ENCODE data around the gene FYN.

DNA sequence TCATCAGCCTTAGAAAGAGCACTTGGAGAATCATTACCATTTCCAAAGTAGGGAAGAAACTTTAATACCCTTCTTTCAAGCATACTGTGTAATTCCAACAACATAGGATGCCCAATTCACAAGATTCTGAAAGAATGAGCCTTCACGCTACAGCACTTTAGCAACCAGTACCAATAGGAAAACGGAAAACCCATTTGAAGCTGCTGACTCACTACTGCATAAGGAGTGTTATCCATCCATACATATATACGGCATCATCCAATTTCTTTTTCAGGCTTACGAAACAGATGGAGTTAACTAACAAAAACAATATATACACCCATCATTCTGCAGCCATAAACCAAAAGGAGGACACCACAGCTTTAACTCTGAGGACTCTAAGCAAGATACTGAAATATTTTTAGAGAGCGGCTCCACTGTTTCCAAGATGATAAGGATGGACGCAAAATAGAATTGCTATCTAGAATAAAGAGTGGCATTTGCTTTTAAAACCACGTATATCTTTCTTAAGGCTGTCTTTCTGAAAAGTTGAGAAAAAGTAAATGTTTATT is 24.9 kb downstream of the FYN start:
- TF ChIP-seq, protein P1, sequence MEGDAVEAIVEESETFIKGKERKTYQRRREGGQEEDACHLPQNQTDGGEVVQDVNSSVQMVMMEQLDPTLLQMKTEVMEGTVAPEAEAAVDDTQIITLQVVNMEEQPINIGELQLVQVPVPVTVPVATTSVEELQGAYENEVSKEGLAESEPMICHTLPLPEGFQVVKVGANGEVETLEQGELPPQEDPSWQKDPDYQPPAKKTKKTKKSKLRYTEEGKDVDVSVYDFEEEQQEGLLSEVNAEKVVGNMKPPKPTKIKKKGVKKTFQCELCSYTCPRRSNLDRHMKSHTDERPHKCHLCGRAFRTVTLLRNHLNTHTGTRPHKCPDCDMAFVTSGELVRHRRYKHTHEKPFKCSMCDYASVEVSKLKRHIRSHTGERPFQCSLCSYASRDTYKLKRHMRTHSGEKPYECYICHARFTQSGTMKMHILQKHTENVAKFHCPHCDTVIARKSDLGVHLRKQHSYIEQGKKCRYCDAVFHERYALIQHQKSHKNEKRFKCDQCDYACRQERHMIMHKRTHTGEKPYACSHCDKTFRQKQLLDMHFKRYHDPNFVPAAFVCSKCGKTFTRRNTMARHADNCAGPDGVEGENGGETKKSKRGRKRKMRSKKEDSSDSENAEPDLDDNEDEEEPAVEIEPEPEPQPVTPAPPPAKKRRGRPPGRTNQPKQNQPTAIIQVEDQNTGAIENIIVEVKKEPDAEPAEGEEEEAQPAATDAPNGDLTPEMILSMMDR (IDR thresholded peaks at IDR 0.05; ENCODE audit: insufficient read depth, low read length, poor library complexity, severe bottlenecking), result no peak
- TF ChIP-seq EZH2phosphoT487 (conservative IDR thresholded peaks at IDR 0.05; ENCODE audit: low read length), result no peak

Data from SU-DHL-6 (cell line).